Activated CD4-positive, alpha-beta T cell treated with anti-CD3 and anti-CD28 coated beads, Interleukin-2, Interleukin-4, amounts not matched to agents 100 ng/mL and 50 ng/mL, durations not matched to agents 16 hours and 8 hours (primary cell): ENCODE data around the gene INTS2.
"Not testable (repeated sequence)": the region's sequence is repeated elsewhere in the genome, so short reads cannot be mapped to it uniquely, and the experiment has no call there.

Experiments
- DNase-seq: peaks from one replicate; pipeline ENCODE4 v3.0.0-alpha.2; 2020; ENCODE audit warnings: low spot score

The INTS2 gene

GRCh38 chr17:61822326-61823285 lies 105.2 kb downstream of the INTS2 start:
- DNase-seq = no peak

DNA sequence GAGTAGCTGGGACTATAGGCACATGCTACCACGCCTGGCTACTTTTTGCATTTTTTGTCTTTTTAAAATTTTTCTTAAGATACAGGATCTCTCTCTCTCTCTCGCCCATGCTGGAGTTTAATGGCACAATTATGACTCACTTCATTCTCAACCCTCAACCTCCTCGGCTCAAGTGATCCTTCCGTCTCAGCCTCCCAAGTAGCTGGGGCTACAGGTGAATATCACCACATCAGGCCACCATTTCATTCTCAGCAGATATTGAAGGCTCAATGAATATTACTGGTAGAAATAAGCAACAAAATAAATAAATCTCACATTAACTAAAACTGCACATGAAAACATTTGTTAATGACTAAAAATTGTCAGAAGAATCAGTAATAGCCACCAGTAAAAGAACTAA lies 106.1 kb downstream of the INTS2 start:
- no peak for DNase-seq

DNA sequence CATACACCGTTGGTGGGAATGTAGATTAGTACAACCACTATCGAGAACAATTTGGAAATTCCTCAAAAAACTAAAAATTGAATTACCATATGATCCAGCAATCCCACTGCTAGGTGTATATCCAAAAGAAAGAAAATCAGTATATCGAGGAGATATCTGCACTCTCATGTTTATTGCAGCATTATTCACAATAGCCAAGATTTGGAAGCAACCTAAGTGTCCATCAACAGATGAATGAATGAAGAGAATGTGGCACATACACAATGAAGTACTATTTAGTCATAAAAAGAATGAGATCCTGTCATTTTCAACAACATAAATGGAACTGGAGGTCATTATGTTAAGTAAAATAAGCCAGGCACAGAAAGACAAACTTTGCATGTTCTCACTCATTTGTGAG lies 108.5 kb downstream of the INTS2 start:
- not testable (repeated sequence) for DNase-seq

GRCh38 chr17:61818225-61818624 lies 109.6 kb downstream of the INTS2 start:
- DNase-seq = no peak

DNA sequence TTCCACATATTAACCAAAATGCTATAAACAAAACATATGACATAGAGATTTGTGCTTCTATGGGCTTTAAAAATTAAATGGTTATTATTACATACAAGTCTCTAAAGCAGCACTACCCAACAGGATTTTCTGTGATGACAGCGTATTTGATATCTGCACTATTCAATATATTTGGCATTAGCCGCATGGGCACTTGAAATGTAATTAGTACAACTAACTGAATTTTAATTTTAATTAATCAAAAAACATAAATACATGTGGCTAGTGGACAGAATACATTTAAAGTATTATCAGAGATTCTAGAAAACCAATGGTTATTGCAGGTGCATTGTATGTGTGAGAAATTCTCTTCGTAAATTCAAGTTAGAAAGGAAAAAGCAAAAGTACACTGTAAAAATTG lies 110.3 kb downstream of the INTS2 start:
- no peak for DNase-seq

GRCh38 chr17:61816538-61816937 lies 111.2 kb downstream of the INTS2 start:
- no peak for DNase-seq

DNA sequence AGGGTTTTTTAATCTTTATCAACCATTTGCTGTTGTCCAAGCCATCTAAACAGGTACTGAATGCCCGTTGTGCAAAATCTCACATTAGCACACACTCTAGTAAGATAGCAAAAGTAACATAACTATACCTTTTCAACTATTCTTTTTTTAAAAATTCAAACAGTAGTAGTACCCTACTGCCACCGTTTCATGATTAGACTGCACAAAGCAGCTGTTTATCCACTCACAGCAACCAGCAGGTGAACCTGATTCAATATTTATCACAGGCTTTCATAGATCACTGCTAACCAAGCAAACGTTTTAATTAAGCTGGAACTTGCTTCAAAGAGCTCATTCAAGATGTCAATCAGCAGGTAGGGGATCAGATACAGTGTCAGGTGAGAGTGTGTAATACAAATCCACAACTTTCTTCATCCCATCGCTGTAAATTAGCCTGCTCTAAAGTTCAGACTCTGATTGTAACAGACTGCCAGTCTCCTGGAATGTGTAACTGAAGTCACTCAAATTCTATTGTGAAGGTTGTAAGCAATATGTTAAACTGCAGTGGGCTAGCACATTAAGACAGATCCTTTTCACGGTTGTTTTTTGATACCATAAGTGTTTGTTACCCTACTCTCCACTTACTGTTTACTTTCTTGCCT lies 111.8 kb downstream of the INTS2 start:
- no peak for DNase-seq
